ENCODE results near the gene TNIP2.

DNA sequence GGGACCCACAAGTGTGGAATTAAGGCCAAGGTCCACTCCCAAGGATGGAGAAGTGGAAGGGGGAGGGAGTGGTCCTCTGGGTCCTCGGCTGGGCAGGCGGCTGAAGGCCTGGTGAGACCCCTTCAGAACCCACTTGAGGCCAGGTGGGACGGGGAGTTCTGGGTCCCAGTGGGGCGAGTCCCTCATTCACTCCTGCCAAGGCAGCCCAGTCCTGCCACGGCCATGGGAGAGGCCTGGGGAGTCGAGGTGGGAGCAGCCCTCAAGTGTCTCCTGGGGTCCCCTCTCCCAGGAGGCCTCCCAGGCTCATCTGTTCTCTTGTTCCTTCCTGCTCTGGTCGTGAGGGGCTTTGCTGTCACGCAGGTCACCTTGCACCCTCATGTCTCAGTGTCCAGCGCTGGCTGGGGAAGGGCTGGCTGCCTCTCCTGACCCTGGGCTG, 30.7 kb upstream of the TNIP2 start:
- TF ChIP-seq GABPA (IDR thresholded peaks at IDR 0.05; ENCODE audit: low read depth) (no peak), POLR2AphosphoS5 (IDR thresholded peaks at IDR 0.05; ENCODE audit: low read depth) (no peak), SPI1 (IDR thresholded peaks at IDR 0.05; ENCODE audit: borderline replicate concordance, low read depth) (no peak)
- TF ChIP-seq, protein P1, sequence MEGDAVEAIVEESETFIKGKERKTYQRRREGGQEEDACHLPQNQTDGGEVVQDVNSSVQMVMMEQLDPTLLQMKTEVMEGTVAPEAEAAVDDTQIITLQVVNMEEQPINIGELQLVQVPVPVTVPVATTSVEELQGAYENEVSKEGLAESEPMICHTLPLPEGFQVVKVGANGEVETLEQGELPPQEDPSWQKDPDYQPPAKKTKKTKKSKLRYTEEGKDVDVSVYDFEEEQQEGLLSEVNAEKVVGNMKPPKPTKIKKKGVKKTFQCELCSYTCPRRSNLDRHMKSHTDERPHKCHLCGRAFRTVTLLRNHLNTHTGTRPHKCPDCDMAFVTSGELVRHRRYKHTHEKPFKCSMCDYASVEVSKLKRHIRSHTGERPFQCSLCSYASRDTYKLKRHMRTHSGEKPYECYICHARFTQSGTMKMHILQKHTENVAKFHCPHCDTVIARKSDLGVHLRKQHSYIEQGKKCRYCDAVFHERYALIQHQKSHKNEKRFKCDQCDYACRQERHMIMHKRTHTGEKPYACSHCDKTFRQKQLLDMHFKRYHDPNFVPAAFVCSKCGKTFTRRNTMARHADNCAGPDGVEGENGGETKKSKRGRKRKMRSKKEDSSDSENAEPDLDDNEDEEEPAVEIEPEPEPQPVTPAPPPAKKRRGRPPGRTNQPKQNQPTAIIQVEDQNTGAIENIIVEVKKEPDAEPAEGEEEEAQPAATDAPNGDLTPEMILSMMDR (IDR thresholded peaks at IDR 0.05; ENCODE audit: insufficient read depth, low read length), result no peak
- TF ChIP-seq, protein P2, sequence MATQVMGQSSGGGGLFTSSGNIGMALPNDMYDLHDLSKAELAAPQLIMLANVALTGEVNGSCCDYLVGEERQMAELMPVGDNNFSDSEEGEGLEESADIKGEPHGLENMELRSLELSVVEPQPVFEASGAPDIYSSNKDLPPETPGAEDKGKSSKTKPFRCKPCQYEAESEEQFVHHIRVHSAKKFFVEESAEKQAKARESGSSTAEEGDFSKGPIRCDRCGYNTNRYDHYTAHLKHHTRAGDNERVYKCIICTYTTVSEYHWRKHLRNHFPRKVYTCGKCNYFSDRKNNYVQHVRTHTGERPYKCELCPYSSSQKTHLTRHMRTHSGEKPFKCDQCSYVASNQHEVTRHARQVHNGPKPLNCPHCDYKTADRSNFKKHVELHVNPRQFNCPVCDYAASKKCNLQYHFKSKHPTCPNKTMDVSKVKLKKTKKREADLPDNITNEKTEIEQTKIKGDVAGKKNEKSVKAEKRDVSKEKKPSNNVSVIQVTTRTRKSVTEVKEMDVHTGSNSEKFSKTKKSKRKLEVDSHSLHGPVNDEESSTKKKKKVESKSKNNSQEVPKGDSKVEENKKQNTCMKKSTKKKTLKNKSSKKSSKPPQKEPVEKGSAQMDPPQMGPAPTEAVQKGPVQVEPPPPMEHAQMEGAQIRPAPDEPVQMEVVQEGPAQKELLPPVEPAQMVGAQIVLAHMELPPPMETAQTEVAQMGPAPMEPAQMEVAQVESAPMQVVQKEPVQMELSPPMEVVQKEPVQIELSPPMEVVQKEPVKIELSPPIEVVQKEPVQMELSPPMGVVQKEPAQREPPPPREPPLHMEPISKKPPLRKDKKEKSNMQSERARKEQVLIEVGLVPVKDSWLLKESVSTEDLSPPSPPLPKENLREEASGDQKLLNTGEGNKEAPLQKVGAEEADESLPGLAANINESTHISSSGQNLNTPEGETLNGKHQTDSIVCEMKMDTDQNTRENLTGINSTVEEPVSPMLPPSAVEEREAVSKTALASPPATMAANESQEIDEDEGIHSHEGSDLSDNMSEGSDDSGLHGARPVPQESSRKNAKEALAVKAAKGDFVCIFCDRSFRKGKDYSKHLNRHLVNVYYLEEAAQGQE (IDR thresholded peaks at IDR 0.05; ENCODE audit: insufficient replicate concordance, low read depth), result no peak
